Sigmoid colon (tissue), 7 donors: ENCODE data around the gene TBX5. TPM values are rescaled to one million over a fixed set of nuclear protein-coding genes. Genes with fewer than 3 reads are reported as not detected.

Experiments used
- DNase-seq: peaks from one replicate; pipeline ENCODE4 v3.0.0-alpha.2; 2019
- H3K27ac ChIP-seq, 4 donors: fragments of 200-600 bp; sonication (generic); one replicate each; pipeline ENCODE4 v1.5.1; 2016 to 2019; ENCODE audit warnings: mild to moderate bottlenecking in 1 of 4
- H3K27me3 ChIP-seq, 3 donors: fragments of 200-600 bp; sonication (generic); one replicate each; pipeline ENCODE4 v1.5.1; 2019; ENCODE audit warnings: mild to moderate bottlenecking in 1 of 3
- H3K36me3 ChIP-seq, 4 donors: fragments of 200-600 bp; sonication (generic); one replicate each; pipeline ENCODE4 v1.5.1; 2016 to 2019
- H3K4me1 ChIP-seq, 4 donors: fragments of 200-600 bp; sonication (generic); one replicate each; pipeline ENCODE4 v1.5.1; 2017 to 2019
- H3K4me3 ChIP-seq, 4 donors: fragments of 200-600 bp; sonication (generic); one replicate each; pipeline ENCODE4 v1.5.1; 2017 to 2019; ENCODE audit warnings: mild to moderate bottlenecking in 2 of 4, moderate library complexity in 1 of 4
- H3K9me3 ChIP-seq, 4 donors: fragments of 200-600 bp in 3 of 4; sonication (generic) in 3 of 4; one replicate each; pipeline versions ENCODE4 v1.5.1 to v1.6.1; 2013 to 2019
- CTCF ChIP-seq, 4 experiments: fragments of 450-650 bp in 3 of 4; fragments of 200-600 bp in 1 of 4; IDR thresholded peaks; one replicate each; pipeline ENCODE4 v1.5.1; 2016 to 2019; ENCODE audit warnings: antibody characterized with exemption in 4 of 4, mild to moderate bottlenecking in 3 of 4, moderate library complexity in 2 of 4
- EP300 ChIP-seq, 4 donors: sonication (generic); formaldehyde crosslinking; IDR thresholded peaks; one replicate each; pipeline ENCODE4 v1.6.1; 2017; ENCODE audit warnings: antibody characterized with exemption in 4 of 4
- POLR2A ChIP-seq, 2 donors: fragments of 450-650 bp; IDR thresholded peaks; one replicate each; pipeline ENCODE4 v1.6.1; 2016; ENCODE audit warnings: antibody characterized with exemption in 2 of 2, mild to moderate bottlenecking in 2 of 2, moderate library complexity in 2 of 2
- POLR2AphosphoS5 ChIP-seq, 4 donors: sonication (generic); formaldehyde crosslinking; IDR thresholded peaks; one replicate each; pipeline ENCODE4 v1.6.1; 2017; ENCODE audit warnings: antibody characterized with exemption in 4 of 4
- WGBS, 2 donors: extraction: QIAGEN DNeasy Blood & Tissue Kit; methylation state at CpG; one replicate each; pipeline ENCODE4 v1.1.7; 2013; 5-methylcytosine and 5-hydroxymethylcytosine counted together
- intact Hi-C: fragments of 100-400 bp; cut with DNase I; formaldehyde crosslinking; loops from one replicate; pipeline ENCODE4 v1.15.1; 2023
- polyA plus RNA-seq, 3 donors: library from polyadenylated mRNA; stranded (reverse); fragments of 200-250 nt; gene quantifications; one replicate each; pipeline ENCODE4 v1.2.3, GENCODE V29; 2013
- total RNA-seq, 4 donors: library from RNA; depleted of rRNA; stranded (reverse); fragments of >200 nt; gene quantifications; one replicate each; pipeline ENCODE4 v1.1.0, GENCODE V29; 2016
- donor health status: healthy with polysubstance abuse.
- donor health status: Bipolar disorder and iron deficiency.
- donor health status: healthy.

The TBX5 gene
- total and polyA plus RNA-seq, 7 donors = not detected

GRCh38 chr12:114381177-114381576 lies 24.8 kb downstream of the TBX5 start:
- Histone ChIP-seq H3K4me1 (no peaks in the 10 kb centered on the region), H3K27ac (no peak overlapping the region), H3K36me3 (no peaks in the 10 kb centered on the region), H3K27me3 (peaks cover 0 to 30% (median 0%) of the 10 kb centered on the region in 3 donors), H3K9me3 (no peaks in the 10 kb centered on the region), H3K4me3 (no peak overlapping the region)
- no peak for DNase-seq
- TF ChIP-seq POLR2A (IDR thresholded peaks at IDR 0.05) = no peak
- TF ChIP-seq CTCF (IDR thresholded peaks at IDR 0.05) = no peak
- no peak for TF ChIP-seq EP300 (IDR thresholded peaks at IDR 0.05)
- no peak for TF ChIP-seq POLR2AphosphoS5 (IDR thresholded peaks at IDR 0.05)
- WGBS, 2 donors = 19 to 22% methylated on average over 2 of the region's 2 CpGs
- intact Hi-C loops = no loop called here

GRCh38 chr12:114371733-114372132 lies 34.2 kb downstream of the TBX5 start:
- 31 to 58% methylated on average over 7 of the region's 7 CpGs for WGBS, 2 donors
- no peak for DNase-seq
- H3K36me3 ChIP-seq = no peaks in the 10 kb centered on the region

GRCh38 chr12:114371250-114371649 lies 34.7 kb downstream of the TBX5 start:
- H3K4me1 ChIP-seq = no peaks in the 10 kb centered on the region
- intact Hi-C loops = no loop called here
- H3K27me3 ChIP-seq = peaks cover 0 to 17% (median 0%) of the 10 kb centered on the region in 3 donors
- TF ChIP-seq POLR2AphosphoS5 (IDR thresholded peaks at IDR 0.05) (no peak), EP300 (IDR thresholded peaks at IDR 0.05) (no peak), CTCF (IDR thresholded peaks at IDR 0.05) (no peak), POLR2A (IDR thresholded peaks at IDR 0.05) (no peak)
- WGBS, 2 donors = 32 to 52% methylated on average over 13 of the region's 13 CpGs
- no peak overlapping the region for H3K27ac ChIP-seq
- DNase-seq = no peak
- no peak overlapping the region for H3K4me3 ChIP-seq
- H3K9me3 ChIP-seq = peaks cover 0 to 2% (median 0%) of the 10 kb centered on the region in 4 donors
- H3K36me3 ChIP-seq = no peaks in the 10 kb centered on the region

More at GRCh38 chr12:114371733-114372132, 34.2 kb downstream of the TBX5 start:
- H3K4me1 ChIP-seq = no peaks in the 10 kb centered on the region
- intact Hi-C loops = no loop called here
- no peak overlapping the region for H3K27ac ChIP-seq
- peaks cover 0 to 18% (median 0%) of the 10 kb centered on the region in 3 donors for H3K27me3 ChIP-seq
- no peaks in the 10 kb centered on the region for H3K9me3 ChIP-seq
- TF ChIP-seq POLR2A (IDR thresholded peaks at IDR 0.05) (no peak), POLR2AphosphoS5 (IDR thresholded peaks at IDR 0.05) (no peak), CTCF (IDR thresholded peaks at IDR 0.05) (no peak), EP300 (IDR thresholded peaks at IDR 0.05) (no peak)
- no peak overlapping the region for H3K4me3 ChIP-seq

- Histone ChIP-seq H3K27ac (peak overlapping the region in 1 of 4 donors; percentile 67), H3K27me3 (peaks cover 0 to 19% (median 0%) of the 10 kb centered on the region in 3 donors)
- TF ChIP-seq CTCF (IDR thresholded peaks at IDR 0.05) = no peak
- no peak for TF ChIP-seq POLR2A (IDR thresholded peaks at IDR 0.05)
- no peak for TF ChIP-seq EP300 (IDR thresholded peaks at IDR 0.05)
- TF ChIP-seq POLR2AphosphoS5 (IDR thresholded peaks at IDR 0.05) = no peak
Measured at GRCh38 chr12:114368685-114369452, 37.1 kb downstream of the TBX5 start.

More at GRCh38 chr12:114368685-114369452, 37.1 kb downstream of the TBX5 start:
- WGBS, 2 donors = 80 to 84% methylated on average over 8 of the region's 8 CpGs
- H3K4me1 ChIP-seq = no peaks in the 10 kb centered on the region
- DNase-seq = no peak
- H3K4me3 ChIP-seq = no peak overlapping the region
- no peaks in the 10 kb centered on the region for H3K36me3 ChIP-seq
- H3K9me3 ChIP-seq = peaks cover 0 to 6% (median 0%) of the 10 kb centered on the region in 4 donors
- intact Hi-C loops = no loop called here
